NOMO-1 (cell line): ENCODE results near the gene STON1.
A peak's percentile ranks its signal among the peaks of the same experiment; 100 is the strongest.
"Not testable (repeated sequence)": the region's sequence is repeated elsewhere in the genome, so short reads cannot be mapped to it uniquely, and the experiment has no call there.

Experiments
- DNase-seq, 2 experiments: peaks; one replicate each; lab custom pipeline; 2025; ENCODE audit not compliant: unreplicated experiment in 2 of 2; lab: John Stamatoyannopoulos, UW

The STON1 gene

GRCh38 chr2:48530033-48530811 lies at the start of gene STON1:
Gene STON1, plus strand, starts transcription at chr2:48530154. Its CDS starts 50,480 bp downstream, at chr2:48580634.
- no peak for DNase-seq

- no peak for DNase-seq
Measured at GRCh38 chr2:48480526-48480925, 49.4 kb upstream of the STON1 start.

- DNase-seq, result no peak
Measured at GRCh38 chr2:48482313-48482712, 47.6 kb upstream of the STON1 start.

- no peak for DNase-seq
Measured at GRCh38 chr2:48482769-48483168, 47.2 kb upstream of the STON1 start.

GRCh38 chr2:48483506-48483905 lies 46.4 kb upstream of the STON1 start:
- DNase-seq, result no peak

GRCh38 chr2:48483916-48484315 lies 46.0 kb upstream of the STON1 start:
- no peak for DNase-seq

GRCh38 chr2:48488545-48488944 lies 41.4 kb upstream of the STON1 start:
- DNase-seq, result no peak

- DNase-seq, result no peak
Measured at GRCh38 chr2:48496849-48497248, 33.1 kb upstream of the STON1 start.

GRCh38 chr2:48504647-48505327 lies 25.2 kb upstream of the STON1 start:
- DNase-seq, result no peak

- DNase-seq, result no peak
Measured at GRCh38 chr2:48507111-48507510, 22.8 kb upstream of the STON1 start.

- peak in 1 of 2 experiments; percentile 8 for DNase-seq
Measured at GRCh38 chr2:48508461-48509124, 21.4 kb upstream of the STON1 start.

GRCh38 chr2:48510329-48510728 lies 19.6 kb upstream of the STON1 start:
- no peak for DNase-seq

- no peak for DNase-seq
Measured at GRCh38 chr2:48511849-48512470, 18.0 kb upstream of the STON1 start.

GRCh38 chr2:48512571-48512970 lies 17.4 kb upstream of the STON1 start:
- no peak for DNase-seq

- no peak for DNase-seq
Measured at GRCh38 chr2:48514348-48515003, 15.5 kb upstream of the STON1 start.

GRCh38 chr2:48515513-48515985 lies 14.4 kb upstream of the STON1 start:
- DNase-seq, result no peak

- DNase-seq, result no peak
Measured at GRCh38 chr2:48519593-48519992, 10.4 kb upstream of the STON1 start.

- not testable (repeated sequence) for DNase-seq
Measured at GRCh38 chr2:48524756-48525155, 5.2 kb upstream of the STON1 start.

- DNase-seq, result no peak
Measured at GRCh38 chr2:48525269-48525943, 4.5 kb upstream of the STON1 start.
